Activated T-cell treated with anti-CD3 and anti-CD28 coated beads, Interleukin-2, amount 50 U/mL, for 72 hours (primary cell): ENCODE results near the gene CRKL. TPM values are rescaled to one million over a fixed set of nuclear protein-coding genes. Genes with fewer than 3 reads are reported as not detected.
"Not testable (repeated sequence)": the region's sequence is repeated elsewhere in the genome, so short reads cannot be mapped to it uniquely, and the experiment has no call there.

Source experiments
- ATAC-seq, 2 donors: fragments of 150-1000 bp; cut with Tn5 transposase; replicated peaks in 1 of 2; 2 replicates each; pipeline ENCODE4 v1.10.0; 2021; ENCODE audit warnings: moderate library complexity in 2 of 2, mild to moderate bottlenecking in 1 of 2
- DNase-seq, 2 donors: peaks; one replicate each; pipeline ENCODE4 v3.0.0; 2021 to 2022; ENCODE audit warnings: mixed read lengths in 1 of 2
- H3K27ac Mint-ChIP-seq: one replicate; pipeline ENCODE4 v1.8.0; 2022; ENCODE audit warnings: mild to moderate bottlenecking, moderate library complexity, mixed read lengths
- H3K27me3 Mint-ChIP-seq: one replicate; pipeline ENCODE4 v1.8.0; 2022; ENCODE audit warnings: low read depth, mixed read lengths
- H3K36me3 Mint-ChIP-seq, 2 donors: one replicate each; pipeline ENCODE4 v1.8.0; 2022; ENCODE audit warnings: mixed read lengths in 2 of 2, mild to moderate bottlenecking in 1 of 2; ENCODE audit not compliant: insufficient read depth in 2 of 2
- H3K4me1 Mint-ChIP-seq: one replicate; pipeline ENCODE4 v1.8.0; 2022; ENCODE audit warnings: low read depth, mixed read lengths
- H3K4me3 Mint-ChIP-seq, 2 donors: one replicate each; pipeline ENCODE4 v1.8.0; 2022; ENCODE audit warnings: mild to moderate bottlenecking in 2 of 2, mixed read lengths in 2 of 2, moderate library complexity in 2 of 2
- H3K9me3 Mint-ChIP-seq, 2 donors: one replicate each; pipeline ENCODE4 v1.8.0; 2022; ENCODE audit warnings: mixed read lengths in 2 of 2
- total RNA-seq, 2 donors: library from RNA; stranded (reverse); gene quantifications; one replicate each; pipeline ENCODE4 v1.2.3, GENCODE V29; 2022

Gene CRKL
- total RNA-seq, 2 donors from 2014 or later = 70.4 to 71.5 TPM

- DNase-seq (no peak), ATAC-seq (peak; percentile 10)
- no peaks in the 10 kb centered on the region for H3K9me3 Mint-ChIP-seq
- no peaks in the 10 kb centered on the region for H3K36me3 Mint-ChIP-seq
- H3K4me3 Mint-ChIP-seq = peak overlapping the region; percentile 73 to 88
- H3K27me3 Mint-ChIP-seq = peaks cover 24% of the 10 kb centered on the region
- peaks cover 13% of the 10 kb centered on the region for H3K4me1 Mint-ChIP-seq
- H3K27ac Mint-ChIP-seq = no peak overlapping the region
These were observed 47.0 kb downstream of the CRKL start for GRCh38 chr22:20964090-20964798.

GRCh38 chr22:20964799-20965103 is 47.5 kb downstream of the CRKL start:
- DNase-seq = no peak
- ATAC-seq = no peak
- H3K36me3 Mint-ChIP-seq = no peaks in the 10 kb centered on the region
- H3K27me3 Mint-ChIP-seq = peaks cover 24% of the 10 kb centered on the region
- H3K4me1 Mint-ChIP-seq = peaks cover 13% of the 10 kb centered on the region
- no peak overlapping the region for H3K27ac Mint-ChIP-seq
- H3K9me3 Mint-ChIP-seq = no peaks in the 10 kb centered on the region
- peak overlapping the region; percentile 73 to 88 for H3K4me3 Mint-ChIP-seq

- Mint-ChIP-seq H3K4me1 (peaks cover 13% of the 10 kb centered on the region), H3K4me3 (peak overlapping the region; percentile 59 to 62), H3K36me3 (no peaks in the 10 kb centered on the region), H3K27me3 (peaks cover 22% of the 10 kb centered on the region), H3K9me3 (no peaks in the 10 kb centered on the region), H3K27ac (no peak overlapping the region)
- DNase-seq = no peak
- ATAC-seq = peak; percentile 30 to 32
These were observed 48.1 kb downstream of the CRKL start for GRCh38 chr22:20965104-20965887.

- no peak for ATAC-seq
- peak overlapping the region in 1 of 2 donors; percentile 59 for H3K4me3 Mint-ChIP-seq
- peaks cover 19% of the 10 kb centered on the region for H3K27me3 Mint-ChIP-seq
- DNase-seq = no peak
- peaks cover 13% of the 10 kb centered on the region for H3K4me1 Mint-ChIP-seq
- H3K36me3 Mint-ChIP-seq = no peaks in the 10 kb centered on the region
- H3K27ac Mint-ChIP-seq = no peak overlapping the region
- no peaks in the 10 kb centered on the region for H3K9me3 Mint-ChIP-seq
These were observed 49.0 kb downstream of the CRKL start for GRCh38 chr22:20965888-20966855.

DNA sequence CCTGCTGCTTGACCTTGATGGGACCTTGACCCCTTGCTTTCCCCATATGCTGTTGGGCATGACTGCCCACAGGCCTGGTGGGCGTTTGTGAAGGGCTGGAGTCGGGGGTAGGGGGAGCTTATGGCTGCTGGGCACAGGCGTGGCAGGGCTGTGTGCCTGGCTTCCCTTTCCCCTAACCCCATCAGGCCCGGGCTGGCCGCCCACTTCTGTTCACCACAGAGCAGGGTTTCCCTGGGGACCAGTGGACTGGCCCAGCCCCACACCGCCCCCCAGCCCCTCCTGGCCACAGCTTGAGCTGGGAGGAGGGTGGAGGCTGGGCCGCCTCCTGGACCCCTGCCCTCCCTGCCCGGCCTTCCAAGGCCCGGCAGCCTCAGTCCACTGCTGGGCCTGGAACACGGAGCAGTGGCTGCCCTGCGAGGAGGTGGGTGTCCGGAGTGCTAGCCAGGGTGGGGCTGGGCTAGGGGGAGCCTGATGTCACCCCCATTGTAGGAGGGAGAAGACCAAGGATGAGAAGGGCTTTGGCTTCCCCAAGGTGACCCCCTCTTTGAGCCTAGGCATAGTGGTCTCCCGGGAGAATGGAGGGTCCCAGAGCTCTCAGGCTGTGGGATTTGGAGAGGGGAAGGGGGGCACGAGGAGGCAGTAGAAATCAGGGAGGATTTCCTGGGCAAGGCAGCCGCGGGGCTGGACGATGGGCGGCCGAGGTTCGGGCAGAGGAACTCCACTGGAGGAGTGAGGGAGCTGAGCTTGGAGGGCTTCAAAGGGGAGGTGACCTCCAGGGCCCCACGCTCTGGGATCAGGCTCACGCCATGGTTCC is 49.9 kb downstream of the CRKL start, which contains the start of gene AIFM3:
Gene AIFM3, plus strand, starts transcription at position 373 of the 814 bp plus-strand sequence. CDS start 690 bp downstream, outside the sequence.
- Mint-ChIP-seq H3K9me3 (no peaks in the 10 kb centered on the region), H3K4me3 (no peak within 1 kb of the TSS), H3K4me1 (peaks cover 7% of the 10 kb centered on the region), H3K36me3 (no peaks in the 10 kb centered on the region), H3K27ac (no peak within 1 kb of the TSS), H3K27me3 (peaks cover 19% of the 10 kb centered on the region)
- ATAC-seq (no peak), DNase-seq (no peak)

DNA sequence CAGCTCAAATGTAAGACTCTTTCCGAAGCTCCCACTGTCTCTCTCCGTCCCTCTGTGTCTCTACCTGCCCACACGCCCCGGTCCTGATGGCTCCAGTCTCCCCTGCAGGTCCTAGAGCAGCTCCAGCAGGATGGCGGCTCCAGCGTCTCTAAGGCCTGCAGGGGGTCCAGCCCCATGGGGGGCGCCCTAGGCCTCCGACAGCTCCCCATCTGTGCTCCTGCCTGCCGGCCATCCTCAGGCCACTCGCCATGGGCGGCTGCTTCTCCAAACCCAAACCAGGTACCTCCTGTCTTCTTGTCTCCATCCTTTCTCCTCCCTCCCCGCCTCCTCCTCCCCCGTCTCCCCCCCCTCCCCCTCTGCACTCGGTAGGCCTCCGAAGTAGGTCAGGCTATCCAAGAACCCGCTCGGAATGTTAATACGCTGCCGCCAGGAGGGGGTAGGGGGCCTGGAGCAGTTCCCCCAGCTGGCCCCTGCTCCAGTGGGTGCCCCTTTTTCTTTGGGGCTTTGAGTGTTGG is 50.5 kb downstream of the CRKL start:
- no peaks in the 10 kb centered on the region for H3K9me3 Mint-ChIP-seq
- ATAC-seq = no peak
- DNase-seq = no peak
- no peaks in the 10 kb centered on the region for H3K36me3 Mint-ChIP-seq
- peaks cover 19% of the 10 kb centered on the region for H3K27me3 Mint-ChIP-seq
- peaks cover 6% of the 10 kb centered on the region for H3K4me1 Mint-ChIP-seq
- H3K4me3 Mint-ChIP-seq = no peak overlapping the region
- H3K27ac Mint-ChIP-seq = no peak overlapping the region

GRCh38 chr22:20968281-20968977 is 51.2 kb downstream of the CRKL start:
- no peak overlapping the region for H3K27ac Mint-ChIP-seq
- no peak for DNase-seq
- no peaks in the 10 kb centered on the region for H3K36me3 Mint-ChIP-seq
- H3K27me3 Mint-ChIP-seq = peaks cover 12% of the 10 kb centered on the region
- no peak for ATAC-seq
- no peak overlapping the region for H3K4me3 Mint-ChIP-seq
- H3K9me3 Mint-ChIP-seq = no peaks in the 10 kb centered on the region
- peaks cover 6% of the 10 kb centered on the region for H3K4me1 Mint-ChIP-seq

DNA sequence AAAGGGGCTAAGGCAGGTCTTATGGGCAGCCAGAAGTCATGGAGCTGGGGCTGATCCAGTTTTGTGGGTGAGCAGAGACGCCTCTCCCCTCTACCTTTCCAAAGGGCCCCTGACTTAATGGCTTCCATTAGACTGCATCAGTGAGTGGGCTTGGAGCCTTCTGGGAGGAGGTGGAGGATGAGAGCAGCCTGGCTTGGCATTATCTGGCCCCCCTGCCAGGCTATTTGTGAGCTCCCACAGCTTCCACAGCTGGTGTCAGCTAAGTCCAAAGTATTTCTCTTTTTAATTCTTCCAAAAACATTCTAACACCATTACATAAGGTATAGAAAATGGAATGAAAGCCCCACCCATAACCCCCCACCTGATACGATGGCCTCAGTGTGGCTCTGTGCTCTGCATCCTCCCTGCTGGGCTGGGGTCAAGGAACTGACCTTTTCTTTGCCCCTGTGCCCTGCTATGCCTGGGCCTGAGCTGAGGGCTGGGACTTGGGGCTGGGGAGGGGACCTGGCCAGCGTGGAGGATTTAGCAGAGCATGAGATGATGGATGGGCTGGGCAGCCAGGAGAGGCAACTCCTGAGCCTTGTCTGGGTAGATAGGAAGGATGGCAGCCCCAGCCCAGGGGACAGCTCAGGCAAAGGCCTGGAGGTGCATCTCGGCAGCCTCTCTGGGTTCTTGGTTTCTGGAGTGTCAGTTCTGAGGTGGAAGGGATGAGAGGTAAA is 53.9 kb downstream of the CRKL start:
- no peak for DNase-seq
- H3K36me3 Mint-ChIP-seq = no peaks in the 10 kb centered on the region
- H3K9me3 Mint-ChIP-seq = no peaks in the 10 kb centered on the region
- ATAC-seq = no peak
- no peak overlapping the region for H3K4me3 Mint-ChIP-seq
- H3K4me1 Mint-ChIP-seq = no peaks in the 10 kb centered on the region
- no peak overlapping the region for H3K27ac Mint-ChIP-seq
- H3K27me3 Mint-ChIP-seq = no peaks in the 10 kb centered on the region

GRCh38 chr22:20972014-20972694 is 54.9 kb downstream of the CRKL start:
- not testable (repeated sequence) for H3K27me3 Mint-ChIP-seq, H3K36me3 Mint-ChIP-seq, H3K9me3 Mint-ChIP-seq, H3K4me3 Mint-ChIP-seq, H3K4me1 Mint-ChIP-seq, ATAC-seq, H3K27ac Mint-ChIP-seq, DNase-seq

DNA sequence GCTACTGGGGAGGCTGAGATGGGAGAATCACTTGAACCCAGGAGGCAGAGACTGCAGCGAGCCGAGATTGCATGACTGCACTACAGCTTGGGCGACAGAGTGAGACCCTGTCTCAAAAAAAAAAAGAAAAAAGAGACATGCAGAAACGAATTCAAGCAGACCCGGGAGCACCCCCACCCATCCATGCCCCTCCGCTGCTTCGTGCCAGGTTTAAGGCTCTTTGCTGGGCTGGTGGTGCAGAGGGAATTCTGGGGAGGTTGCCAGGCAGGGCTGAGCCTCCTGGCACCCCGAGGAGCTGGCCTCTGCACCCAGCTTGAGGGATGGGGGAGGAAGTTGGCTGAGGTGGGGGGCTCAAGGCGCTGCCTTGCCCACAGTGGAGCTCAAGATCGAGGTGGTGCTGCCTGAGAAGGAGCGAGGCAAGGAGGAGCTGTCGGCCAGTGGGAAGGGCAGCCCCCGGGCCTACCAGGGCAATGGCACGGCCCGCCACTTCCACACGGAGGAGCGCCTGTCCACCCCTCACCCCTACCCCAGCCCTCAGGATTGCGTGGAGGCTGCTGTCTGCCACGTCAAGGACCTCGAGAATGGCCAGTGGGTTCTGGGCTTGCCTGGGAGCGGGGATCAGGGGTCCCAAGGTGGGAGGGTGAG is 55.8 kb downstream of the CRKL start:
- Mint-ChIP-seq H3K4me1 (peaks cover 4% of the 10 kb centered on the region), H3K36me3 (no peaks in the 10 kb centered on the region), H3K27ac (no peak overlapping the region), H3K4me3 (no peak overlapping the region), H3K27me3 (no peaks in the 10 kb centered on the region), H3K9me3 (no peaks in the 10 kb centered on the region)
- ATAC-seq (no peak), DNase-seq (no peak)
